GM10248 (cell line): ENCODE measurements around the gene PARP8.
"Not testable (repeated sequence)": the region's sequence is repeated elsewhere in the genome, so short reads cannot be mapped to it uniquely, and the experiment has no call there.

Experiments used
- CTCF ChIA-PET: fragments of 300-600 bp; sonication (Branson Sonifier 250); formaldehyde crosslinking; extraction: SDS; loops from one replicate; lab custom pipeline; 2021; ENCODE audit warnings: antibody characterized with exemption; lab: Yijun Ruan, JAX
- POLR2A ChIA-PET: fragments of 350-650 bp; sonication (Branson Sonifier 250); formaldehyde crosslinking; extraction: SDS; loops from one replicate; lab custom pipeline; 2020; ENCODE audit warnings: antibody characterized with exemption; lab: Yijun Ruan, JAX
- DNase-seq: peaks from one replicate; pipeline ENCODE4 v3.0.0; 2012; ENCODE audit errors: extremely low spot score
- CTCF ChIP-seq: IDR thresholded peaks from 2 replicates; pipeline ENCODE4 v1.5.1; 2012; ENCODE audit warnings: mild to moderate bottlenecking, low read depth; ENCODE audit errors: extremely low read depth, missing control alignments, control extremely low read depth

PARP8 gene

GRCh38 chr5:50770441-50770840 is 104.0 kb downstream of the PARP8 start:
- TF ChIP-seq CTCF, result no peak
- DNase-seq, result no peak
- CTCF ChIA-PET, result no interaction called here
- POLR2A ChIA-PET, result no interaction called here

- CTCF ChIA-PET, POLR2A ChIA-PET, DNase-seq: not testable (repeated sequence)
Measured at GRCh38 chr5:50774446-50775175, 108.2 kb downstream of the PARP8 start.

- DNase-seq, result no peak
- CTCF ChIA-PET, result no interaction called here
- POLR2A ChIA-PET, result no interaction called here
- no peak for TF ChIP-seq CTCF
Measured at GRCh38 chr5:50786073-50786472, 119.6 kb downstream of the PARP8 start.

GRCh38 chr5:50791813-50792212 is 125.4 kb downstream of the PARP8 start:
- no peak for DNase-seq
- ChIA-PET POLR2A (no interaction called here), CTCF (no interaction called here)
- no peak for TF ChIP-seq CTCF

GRCh38 chr5:50792843-50793242 is 126.4 kb downstream of the PARP8 start:
- no peak for DNase-seq
- POLR2A ChIA-PET, result no interaction called here
- no peak for TF ChIP-seq CTCF
- CTCF ChIA-PET, result no interaction called here

- ChIA-PET CTCF (interaction anchor here (1.4 to 1.5 kb wide), 2 partner anchors 15 to 27 kb away, joined by 4 read pairs; no protein-coding TSS in a partner anchor), POLR2A (no interaction called here)
- no peak for TF ChIP-seq CTCF
- DNase-seq, result no peak
Measured at GRCh38 chr5:50794812-50795211, 128.4 kb downstream of the PARP8 start.

GRCh38 chr5:50798002-50798401 is 131.6 kb downstream of the PARP8 start:
- DNase-seq, result no peak
- CTCF ChIA-PET, result no interaction called here
- TF ChIP-seq CTCF, result no peak
- POLR2A ChIA-PET, result no interaction called here
